ENCODE measurements around the gene NFIA.

GRCh38 chr1:61241973-61242381 is 159.6 kb downstream of the NFIA start:
- TF ChIP-seq CTCF (IDR thresholded peaks at IDR 0.05) (no peak), POLR2AphosphoS5 (IDR thresholded peaks at IDR 0.05) (peak; percentile 15), POLR2A (IDR thresholded peaks at IDR 0.05) (no peak)

Measured in prostate gland (tissue), 2 donors.